ENCODE data around the gene FBXO2.
"Not testable (repeated sequence)": the region's sequence is repeated elsewhere in the genome, so short reads cannot be mapped to it uniquely, and the experiment has no call there.

Gene FBXO2

DNA sequence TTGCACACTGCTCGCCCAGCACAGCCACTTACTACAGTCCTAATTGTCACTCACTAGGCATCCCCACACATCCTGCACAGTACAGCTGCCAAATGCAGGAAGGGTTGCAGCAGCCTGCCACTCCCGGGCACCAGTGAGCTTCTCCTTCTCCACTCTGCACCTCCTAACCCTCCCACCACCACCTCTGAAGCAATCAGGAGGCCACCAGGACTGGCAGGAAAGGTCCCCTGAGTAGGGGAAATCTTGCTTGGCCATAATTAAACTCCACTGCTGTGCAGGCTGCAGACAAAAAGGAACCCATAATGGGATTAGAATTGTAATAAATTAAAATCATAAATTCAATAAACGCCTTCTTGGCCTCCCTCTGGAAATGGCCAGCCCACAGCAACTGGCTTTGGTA, 31.8 kb downstream of the FBXO2 start:
- no peak for DNase-seq

DNA sequence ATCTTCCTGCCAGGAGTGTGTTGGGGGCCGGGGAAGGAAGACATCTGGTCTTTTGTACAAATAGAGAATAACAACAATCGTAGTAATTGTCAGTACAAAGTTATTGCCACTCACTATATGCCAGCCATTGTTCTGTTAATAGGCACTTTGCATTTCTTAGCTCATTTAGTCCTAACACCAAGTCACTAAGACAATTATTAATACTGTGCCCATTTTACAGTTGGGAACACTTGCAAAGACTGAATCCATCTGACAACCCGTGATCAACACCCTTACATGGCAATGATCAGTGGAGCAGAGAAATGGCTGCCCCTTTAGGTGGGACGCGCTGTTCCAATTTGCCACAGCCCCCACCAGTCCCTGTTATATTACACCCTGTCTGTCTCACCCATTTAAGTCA, 33.3 kb downstream of the FBXO2 start:
- no peak for DNase-seq

DNA sequence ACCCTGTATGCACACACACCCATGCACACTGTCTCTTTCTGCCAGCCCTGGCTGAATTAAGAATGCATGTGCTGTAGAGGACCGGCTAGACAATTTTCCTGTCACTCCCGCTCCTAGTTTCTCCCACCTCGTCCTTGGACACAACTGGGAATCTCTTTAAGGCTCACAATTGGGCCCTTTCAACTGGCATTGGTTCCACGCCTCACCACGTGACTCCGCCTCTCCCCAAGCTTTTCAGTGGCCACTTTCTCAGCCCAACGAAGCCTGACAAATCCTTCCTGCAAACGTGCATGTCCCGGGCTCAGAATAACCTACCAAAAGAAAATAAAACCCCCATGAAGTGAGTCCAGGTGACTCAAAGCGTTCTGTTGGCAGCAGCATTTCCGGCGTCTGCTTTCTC, 33.8 kb downstream of the FBXO2 start:
- DNase-seq: no peak

DNA sequence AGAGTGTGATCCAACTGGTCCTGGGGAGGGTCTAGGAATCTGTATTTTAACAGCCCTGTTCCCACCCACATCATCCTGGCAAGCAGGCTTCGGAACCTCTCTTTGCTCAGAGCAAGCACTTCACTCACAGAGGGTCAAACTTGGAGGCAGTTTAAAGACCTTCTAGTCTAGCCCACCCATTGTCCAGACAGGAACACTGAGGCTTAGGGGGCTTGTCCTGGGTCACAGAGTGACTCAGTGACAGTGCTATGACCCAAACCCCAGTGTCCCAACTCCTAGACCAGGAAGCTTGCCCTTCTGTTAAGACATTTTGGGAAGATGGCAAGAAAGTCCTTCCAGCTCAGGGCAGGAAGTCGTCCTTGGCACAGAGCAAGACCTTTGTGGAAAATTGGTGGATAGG, 36.5 kb downstream of the FBXO2 start:
- DNase-seq: no peak

DNA sequence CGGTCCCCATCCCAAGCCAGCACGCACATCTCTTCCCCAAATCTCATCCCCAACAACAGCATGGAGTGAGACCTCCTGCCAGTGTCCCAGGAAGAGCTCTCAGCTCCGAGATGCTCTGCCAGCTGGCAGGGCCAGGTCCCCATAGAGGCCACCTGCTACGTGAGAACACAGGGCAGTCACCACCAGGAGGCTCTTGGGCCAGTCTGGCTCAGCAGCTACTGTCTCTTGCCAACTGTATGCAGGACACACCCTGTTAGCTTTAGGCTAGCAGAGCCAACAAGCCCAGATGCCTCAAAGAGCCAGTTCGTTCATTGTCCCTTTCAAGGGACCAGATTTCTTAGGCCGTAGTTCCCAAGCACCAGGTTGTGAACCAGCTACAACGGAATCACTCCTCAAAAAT, 36.9 kb downstream of the FBXO2 start:
- DNase-seq: no peak

DNA sequence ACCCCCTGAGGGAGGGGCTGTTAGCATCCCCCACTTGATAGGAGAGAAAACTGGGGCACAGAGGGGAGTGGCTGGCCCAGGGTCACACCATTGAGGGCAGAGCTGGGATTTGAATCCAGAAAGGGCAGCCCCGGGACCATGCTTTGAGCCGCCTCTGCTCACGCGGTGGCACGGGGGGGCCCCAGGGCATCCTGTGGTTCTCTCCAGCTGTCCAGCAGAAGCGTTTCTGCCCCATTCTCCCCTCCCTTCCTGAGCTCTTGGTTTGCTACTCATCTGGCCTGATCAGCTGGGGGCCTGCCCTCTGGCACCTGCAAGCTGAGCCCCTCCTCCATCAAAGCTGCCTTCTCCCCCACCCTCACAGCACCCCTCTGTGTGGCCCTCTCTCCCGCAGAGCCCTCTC, 37.5 kb downstream of the FBXO2 start:
- DNase-seq: no peak

DNA sequence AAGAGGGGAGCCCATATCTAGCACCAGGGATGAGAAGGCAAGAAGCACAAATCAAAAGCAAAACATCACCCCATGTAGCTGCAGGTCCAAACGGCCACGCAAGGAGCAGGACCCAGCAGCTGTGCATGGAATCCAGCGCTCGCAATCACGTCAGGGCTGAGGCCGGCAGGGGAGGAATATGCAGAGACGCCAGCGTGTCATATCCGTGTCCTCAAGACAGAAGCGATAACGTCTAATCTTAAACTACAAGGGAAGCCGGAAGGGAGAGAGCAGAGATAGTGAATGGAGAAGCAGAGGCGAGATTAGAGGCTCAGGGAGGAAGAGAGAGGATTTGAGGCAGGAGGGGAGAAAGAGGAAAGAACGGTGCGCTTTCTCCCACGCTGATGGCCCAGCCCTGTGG, 39.1 kb downstream of the FBXO2 start:
- DNase-seq: no peak

DNA sequence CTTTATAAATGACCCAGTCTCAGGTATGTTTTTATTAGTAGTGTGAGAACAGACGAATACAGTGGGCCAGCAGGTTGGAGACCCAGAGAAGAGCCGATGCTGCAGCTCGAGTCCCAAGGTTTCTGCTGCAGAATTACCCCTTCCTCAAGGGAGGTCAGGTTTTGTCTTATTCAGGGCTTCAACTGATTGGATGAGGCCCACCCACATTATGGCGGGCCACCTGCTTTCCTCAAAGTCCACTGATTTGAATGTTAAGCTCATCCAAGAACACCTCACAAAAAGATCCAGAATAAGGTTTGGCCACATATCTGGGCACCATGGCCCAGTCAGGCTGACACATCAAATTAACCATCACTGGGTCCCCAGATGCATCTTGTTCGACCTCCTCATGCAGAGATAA, 40.9 kb downstream of the FBXO2 start:
- no peak for DNase-seq

DNA sequence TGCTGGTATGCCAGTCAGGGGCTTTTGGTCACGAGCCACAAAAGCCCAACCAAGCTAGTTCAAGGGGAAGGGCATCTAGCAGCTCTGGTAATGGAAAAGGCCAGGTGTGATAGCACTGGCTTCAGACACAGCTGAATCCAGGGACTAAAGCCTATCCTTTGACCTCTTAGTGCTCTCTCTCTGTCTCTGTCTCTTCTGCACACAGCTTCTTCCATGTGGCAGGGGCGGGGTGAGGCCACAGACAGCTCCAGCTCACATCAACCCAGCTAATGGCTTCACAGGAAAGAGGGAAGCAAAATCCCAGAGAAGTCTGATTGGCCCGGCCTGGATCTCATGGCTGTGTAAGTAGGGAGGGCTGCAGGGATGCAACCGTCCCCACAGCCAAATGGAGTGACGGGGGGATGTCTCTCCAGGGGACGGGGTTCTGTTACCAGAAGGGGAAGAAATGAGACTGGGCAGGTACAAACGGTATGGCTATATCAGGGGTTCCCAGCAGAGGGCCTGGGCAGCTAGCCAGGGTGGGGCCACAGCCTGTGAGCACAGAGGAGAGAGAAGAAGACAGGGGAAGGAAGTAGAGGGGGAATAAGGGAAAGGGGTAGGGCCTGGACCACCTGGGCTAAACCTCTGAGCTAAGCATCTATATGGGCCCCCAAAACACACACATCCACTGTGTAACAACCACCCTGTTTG, 42.4 kb downstream of the FBXO2 start:
- DNase-seq: no peak

DNA sequence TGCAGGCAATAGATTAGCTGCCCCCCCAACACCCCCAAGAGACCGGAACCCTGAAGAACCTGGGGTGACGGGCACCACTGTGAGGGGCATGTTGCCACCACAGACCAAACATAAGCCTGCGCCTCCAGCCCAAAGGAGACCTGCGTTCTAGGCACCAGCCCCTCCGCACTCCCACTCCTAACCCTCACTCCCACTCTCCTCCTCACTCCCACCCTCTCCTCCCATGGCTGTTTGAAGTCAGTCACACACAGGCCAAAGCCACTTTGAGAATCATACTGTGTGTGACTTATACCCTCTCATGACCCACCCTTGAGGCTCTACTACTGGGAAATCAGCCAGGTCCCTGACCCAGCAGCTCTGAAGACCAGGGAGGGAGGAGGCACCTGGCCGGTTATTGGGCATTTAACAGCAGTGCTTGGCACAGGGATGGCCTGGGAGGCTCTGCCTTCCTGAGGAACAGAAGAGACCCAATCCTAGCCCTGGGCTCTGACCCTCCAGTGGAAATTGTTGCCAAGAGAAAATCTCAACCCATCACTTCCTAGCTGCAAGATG, 43.5 kb downstream of the FBXO2 start:
- no peak for DNase-seq

DNA sequence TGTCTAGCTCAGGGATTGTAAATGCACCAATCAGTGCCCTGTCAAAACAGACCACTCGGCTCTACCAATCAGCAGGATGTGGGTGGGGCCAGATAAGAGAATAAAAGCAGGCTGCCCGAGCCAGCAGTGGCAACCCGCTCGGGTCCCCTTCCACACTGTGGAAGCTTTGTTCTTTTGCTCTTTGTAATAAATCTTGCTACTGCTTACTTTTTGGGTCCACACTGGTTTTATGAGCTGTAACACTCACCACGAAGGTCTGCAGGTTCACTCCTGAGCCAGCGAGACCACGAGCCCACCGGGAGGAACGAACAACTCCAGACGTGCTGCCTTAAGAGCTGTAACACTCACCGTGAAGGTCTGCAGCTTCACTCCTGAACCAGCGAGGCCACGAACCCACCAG, 44.9 kb downstream of the FBXO2 start:
- DNase-seq: not testable (repeated sequence)

DNA sequence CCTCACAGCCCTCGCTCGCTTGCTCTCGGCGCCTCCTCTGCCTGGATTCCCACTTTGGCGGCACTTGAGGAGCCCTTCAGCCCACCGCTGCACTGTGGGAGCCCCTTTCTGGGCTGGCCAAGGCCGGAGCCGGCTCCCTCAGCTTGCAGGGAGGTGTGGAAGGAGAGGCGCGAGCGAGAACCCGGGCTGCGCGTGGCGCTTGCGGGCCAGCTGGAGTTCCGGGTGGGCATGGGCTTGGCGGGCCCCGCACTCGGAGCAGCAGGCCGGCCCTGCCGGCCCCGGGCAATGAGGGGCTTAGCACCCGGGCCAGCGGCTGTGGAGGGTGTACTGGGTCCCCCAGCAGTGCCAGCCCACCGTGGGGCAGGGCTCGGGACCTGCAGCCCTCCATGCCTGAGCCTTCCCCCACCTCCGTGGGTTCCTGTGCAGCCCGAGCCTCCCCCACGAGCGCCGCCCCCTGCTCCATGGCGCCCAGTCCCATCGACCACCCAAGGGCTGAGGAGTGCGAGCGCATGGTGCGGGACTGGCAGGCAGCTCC, 45.6 kb downstream of the FBXO2 start:
- DNase-seq: not testable (repeated sequence)

DNA sequence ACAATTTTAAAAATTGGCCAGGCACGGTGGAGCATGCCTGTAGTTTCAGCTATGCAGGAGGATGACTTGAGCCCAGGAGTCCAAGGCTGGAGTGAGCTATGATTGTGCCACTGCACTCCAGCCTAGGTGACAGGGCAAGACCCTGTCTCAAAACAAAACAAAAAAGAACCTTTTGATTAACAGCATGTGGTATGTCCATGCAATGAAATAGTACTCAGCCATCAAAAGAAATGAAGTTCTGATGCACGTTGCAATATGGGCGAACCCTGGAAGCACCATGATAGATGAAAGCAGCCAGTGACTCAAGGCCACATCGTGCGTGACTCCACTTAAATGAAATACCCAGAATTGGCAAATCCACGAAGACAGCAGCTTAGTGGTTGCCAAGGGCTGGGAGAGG, 47.5 kb downstream of the FBXO2 start:
- DNase-seq: no peak

DNA sequence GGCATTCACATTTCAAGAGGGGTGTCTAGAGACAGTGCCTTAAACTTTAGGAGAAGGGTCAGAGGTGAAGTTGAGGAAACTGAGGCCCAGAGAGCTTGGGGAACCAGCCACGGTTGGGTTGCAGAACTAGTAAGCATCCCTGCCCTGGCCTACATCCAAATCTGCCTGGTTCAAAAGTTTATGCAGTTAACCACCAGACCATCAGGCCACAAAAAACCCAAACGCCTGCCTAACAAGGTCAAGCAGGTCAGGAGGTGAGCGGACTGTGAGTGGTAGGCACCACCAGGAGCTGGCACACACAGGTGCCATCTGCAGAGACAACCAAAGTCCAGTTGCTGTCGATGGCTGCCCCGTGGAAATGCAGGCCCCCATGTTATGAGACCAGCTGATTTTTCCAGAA, 51.2 kb downstream of the FBXO2 start:
- no peak for DNase-seq

DNA sequence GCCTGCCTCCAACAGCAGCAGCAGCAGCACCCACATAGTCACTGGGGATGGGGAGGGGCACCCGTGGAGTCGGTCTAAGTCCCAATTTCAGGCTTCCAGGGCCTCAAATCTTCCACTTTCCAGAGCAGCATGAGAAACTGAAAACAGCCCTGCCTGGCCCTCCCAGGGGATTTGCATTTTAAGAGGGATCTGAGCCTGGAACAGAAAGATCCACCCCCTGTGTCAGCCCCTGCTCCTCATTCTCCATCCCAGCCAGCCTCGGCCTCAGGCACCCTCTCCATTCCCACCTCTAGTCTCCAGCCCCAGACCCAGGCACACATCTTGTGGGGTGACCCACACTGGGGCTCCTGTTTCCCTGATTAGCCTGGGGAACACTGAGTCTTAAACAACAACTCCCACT, 51.8 kb downstream of the FBXO2 start:
- DNase-seq: no peak

DNA sequence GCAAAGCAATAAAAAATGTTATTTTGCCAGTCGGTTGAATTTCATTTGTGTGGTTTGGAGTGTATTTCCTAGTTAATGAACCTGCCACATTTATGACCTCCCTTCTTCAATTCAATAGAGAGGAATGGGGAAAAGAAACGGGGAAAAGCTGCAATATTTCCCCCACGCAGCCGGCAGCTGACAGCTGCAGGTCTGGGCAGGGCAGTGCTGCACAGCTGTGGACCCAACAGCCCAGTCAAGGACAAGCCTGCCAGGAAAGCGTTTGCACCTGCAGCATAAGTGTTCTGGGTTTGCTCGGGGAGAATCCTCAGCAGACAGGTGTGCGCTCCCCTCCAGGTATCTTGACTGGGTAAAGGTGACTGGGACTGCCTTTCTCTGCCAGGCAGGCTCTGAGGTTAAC, 53.4 kb downstream of the FBXO2 start:
- no peak for DNase-seq

DNA sequence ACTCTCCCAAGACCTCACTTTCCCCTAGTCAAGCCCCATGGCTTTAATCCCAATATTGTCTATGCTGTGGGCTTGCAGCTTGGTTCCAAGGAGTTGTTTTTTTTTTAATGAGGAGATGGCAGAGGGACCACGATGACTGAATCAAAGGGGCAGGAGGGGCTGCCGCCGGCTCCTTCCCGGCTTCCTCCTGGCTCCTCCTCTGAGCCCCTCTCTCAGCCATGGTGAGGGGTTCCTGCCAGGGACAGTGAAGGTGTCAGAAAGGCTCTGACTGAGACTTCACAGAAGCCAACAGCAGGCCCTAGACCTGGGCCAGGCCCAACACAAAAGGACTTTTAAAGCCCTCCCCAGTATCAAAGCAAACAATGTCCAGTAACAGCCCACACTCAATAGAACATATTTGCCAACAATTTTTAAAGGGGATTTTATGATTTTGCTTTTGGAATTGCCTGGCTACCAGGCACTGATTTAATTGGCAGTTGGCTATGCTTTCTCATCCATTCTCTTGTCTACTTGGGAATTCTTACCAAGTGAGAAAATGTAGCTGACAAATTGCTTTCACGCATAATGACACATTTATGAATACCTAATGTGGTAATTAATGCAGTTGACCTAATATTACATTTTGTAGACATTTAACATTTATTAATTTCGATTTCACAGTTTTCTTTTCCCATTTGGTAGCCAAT, 54.2 kb downstream of the FBXO2 start:
- DNase-seq: no peak

DNA sequence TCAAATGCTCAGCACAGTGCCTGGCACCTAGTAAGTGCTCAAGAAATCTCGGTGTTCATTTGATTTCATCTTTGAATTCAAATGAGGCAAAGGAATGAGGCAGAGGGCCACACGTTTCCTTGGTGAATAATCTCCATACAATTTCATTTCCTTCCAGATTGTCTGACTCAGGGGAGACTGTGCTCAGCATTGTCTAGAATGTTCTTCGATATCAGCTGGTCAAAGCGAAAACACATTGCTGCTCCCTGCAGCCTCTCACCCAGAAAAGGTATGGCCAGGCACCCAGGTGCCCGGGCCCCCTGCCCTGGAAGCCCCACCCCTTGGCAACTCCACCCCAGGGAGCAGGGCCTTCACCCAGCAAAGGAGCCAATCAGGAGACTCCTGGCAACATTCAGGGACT, 55.8 kb downstream of the FBXO2 start:
- DNase-seq: no peak

All from stimulated activated CD4-positive, alpha-beta T cell treated with anti-CD3 and anti-CD28 coated beads, Interleukin-1b, Interleukin-23, amount 100 ng/mL, for 48 hours (primary cell).